Coronary artery (tissue), 2 donors: ENCODE data around the gene PPP1R37.

Experiments
- DNase-seq: peaks from one replicate; pipeline ENCODE4 v3.0.0-alpha.2; 2017; ENCODE audit warnings: low spot score
- H3K27ac ChIP-seq, 2 donors: fragments of 200-600 bp; sonication (generic); one replicate each; pipeline ENCODE4 v1.5.1; 2016 to 2019
- H3K4me3 ChIP-seq: fragments of 200-600 bp; sonication (generic); 2 replicates; pipeline ENCODE4 v1.5.1; 2016; ENCODE audit warnings: mild to moderate bottlenecking, moderate library complexity
- TF ChIP-seq, protein P1 (sequence below): fragments of 200-600 bp; sonication (generic); IDR thresholded peaks from one replicate; pipeline ENCODE4 v1.5.1; 2019; ENCODE audit warnings: antibody characterized with exemption

The PPP1R37 gene

DNA sequence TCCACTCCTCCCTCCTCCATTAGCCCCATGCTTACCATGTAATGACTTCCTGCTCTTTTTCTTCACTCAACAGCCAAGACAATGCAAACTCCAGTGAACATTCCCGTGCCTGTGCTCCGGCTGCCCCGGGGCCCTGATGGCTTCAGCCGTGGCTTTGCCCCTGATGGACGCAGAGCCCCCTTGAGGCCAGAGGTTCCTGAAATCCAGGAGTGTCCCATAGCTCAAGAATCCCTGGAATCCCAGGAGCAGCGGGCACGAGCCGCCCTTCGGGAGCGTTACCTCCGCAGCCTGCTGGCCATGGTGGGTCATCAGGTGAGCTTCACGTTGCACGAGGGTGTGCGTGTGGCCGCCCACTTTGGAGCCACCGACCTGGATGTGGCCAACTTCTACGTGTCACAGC, 2.9 kb upstream of the PPP1R37 start:
- DNase-seq = no peak

DNA sequence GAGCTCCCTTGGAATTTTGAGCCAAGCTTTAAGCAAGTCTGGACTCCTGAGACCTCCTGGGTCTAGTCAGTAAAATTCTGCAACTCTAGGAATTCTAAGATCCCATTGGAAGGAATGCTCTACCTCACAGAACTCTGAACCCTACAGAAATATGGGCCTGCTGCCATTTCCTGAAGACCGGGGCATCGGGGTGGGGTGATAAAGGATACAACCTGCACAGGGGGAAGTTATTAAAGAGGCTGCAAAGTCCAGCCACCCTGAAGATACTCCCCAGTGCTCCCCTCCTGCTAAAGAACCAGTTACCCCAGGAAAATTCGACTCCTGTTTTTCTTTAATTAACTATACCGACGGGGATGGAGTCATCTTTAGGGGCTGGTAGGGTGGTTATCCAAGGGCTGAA, 2.4 kb upstream of the PPP1R37 start:
- no peak for DNase-seq
- H3K4me3 ChIP-seq = peak overlapping the region; percentile 85
- peak overlapping the region; percentile 13 to 64 for H3K27ac ChIP-seq
- TF ChIP-seq, protein P1, sequence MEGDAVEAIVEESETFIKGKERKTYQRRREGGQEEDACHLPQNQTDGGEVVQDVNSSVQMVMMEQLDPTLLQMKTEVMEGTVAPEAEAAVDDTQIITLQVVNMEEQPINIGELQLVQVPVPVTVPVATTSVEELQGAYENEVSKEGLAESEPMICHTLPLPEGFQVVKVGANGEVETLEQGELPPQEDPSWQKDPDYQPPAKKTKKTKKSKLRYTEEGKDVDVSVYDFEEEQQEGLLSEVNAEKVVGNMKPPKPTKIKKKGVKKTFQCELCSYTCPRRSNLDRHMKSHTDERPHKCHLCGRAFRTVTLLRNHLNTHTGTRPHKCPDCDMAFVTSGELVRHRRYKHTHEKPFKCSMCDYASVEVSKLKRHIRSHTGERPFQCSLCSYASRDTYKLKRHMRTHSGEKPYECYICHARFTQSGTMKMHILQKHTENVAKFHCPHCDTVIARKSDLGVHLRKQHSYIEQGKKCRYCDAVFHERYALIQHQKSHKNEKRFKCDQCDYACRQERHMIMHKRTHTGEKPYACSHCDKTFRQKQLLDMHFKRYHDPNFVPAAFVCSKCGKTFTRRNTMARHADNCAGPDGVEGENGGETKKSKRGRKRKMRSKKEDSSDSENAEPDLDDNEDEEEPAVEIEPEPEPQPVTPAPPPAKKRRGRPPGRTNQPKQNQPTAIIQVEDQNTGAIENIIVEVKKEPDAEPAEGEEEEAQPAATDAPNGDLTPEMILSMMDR = no peak

More for the DNA sequence above, 2.9 kb upstream of the PPP1R37 start:
- TF ChIP-seq, protein P1 = no peak
- Histone ChIP-seq H3K27ac (no peak overlapping the region), H3K4me3 (no peak overlapping the region)

DNA sequence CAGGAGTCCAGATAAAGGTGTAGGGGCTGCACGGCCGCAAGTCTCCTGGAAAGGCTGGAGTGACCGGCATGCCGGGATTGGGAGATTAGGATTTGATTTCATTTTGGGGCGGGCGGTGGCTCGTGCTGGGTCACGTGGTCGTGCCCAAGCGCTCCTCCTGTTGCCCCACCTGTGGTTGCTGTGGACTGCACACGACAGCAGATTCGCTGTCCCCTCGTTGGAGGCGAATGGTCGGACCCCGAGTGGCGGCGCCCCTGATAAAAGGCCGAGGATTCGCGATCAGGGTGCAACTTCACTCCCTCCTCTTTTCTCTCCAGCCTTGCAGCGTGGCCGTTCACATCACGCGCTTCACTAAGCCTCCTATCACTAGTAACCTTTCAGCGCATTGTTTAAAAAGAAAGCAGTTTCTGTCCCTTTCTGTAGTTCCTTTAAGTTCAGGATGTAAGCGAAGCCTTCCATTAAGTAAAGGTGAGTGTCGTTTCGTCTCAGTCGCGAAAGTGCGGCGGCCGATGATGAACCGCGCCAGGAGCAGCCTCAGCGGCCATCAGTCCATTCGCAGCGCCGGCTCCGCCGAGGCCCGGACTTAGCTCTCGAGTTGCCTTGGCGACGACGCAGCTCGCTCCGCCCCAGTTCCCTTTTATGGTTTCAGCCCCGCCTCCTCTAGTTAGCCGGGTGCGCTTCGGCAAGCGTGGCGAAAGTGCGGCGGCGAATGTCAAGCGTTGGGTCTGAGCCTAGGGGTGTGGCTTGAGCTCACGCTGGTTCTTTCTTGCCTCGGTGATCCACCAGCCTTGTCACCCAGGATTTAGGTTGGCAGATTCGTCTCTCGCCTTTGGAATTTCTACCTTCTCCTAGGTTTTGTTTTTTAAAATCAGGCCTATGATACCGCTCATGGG, 1.7 kb upstream of the PPP1R37 start:
- TF ChIP-seq, protein P1 = no peak
- DNase-seq = peak; percentile 98
- Histone ChIP-seq H3K27ac (peak overlapping the region; percentile 69 to 89), H3K4me3 (peak overlapping the region; percentile 85)

DNA sequence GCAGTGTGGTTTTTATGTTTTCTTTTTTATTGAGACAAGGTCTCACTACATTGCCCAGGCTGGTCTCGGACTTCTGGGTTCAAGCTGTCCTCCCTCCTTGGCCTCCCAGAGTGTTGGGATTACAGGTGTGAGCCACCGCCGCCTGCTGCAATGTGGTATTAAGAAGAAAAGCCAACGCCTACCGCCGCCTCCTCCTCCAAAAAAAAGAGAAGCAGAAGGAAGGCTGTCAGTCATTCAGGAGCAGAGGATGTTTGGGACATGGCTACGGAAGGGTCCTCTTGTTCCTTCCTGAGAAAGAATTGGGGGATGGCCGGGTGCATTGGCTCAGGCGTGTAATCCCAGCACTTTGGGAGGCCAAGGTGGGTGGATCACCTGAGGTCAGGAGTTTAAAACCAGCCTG, 1.2 kb downstream of the PPP1R37 start:
- Histone ChIP-seq H3K27ac (no peak overlapping the region), H3K4me3 (peak overlapping the region; percentile 85)
- TF ChIP-seq, protein P1 = no peak
- no peak for DNase-seq

DNA sequence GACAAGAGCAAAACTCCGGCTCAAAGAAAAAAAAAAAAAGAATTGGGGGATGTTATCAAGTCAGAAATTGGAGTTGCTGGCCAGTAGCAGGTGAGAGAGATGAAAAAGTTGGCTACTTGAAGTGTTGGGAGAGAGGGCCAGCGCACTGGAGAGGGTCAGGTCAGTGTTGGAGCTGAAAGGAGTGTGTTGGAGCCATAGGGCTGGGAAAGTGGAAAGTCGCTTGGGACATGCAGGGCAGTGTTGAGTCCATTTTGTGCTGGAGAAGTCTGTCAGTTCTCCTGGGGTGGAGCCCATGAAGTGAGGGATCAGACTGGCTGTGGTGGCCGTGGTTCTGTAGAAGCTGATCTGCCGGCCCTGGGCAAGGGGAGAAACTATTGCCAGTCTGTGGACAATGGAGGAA, 1.7 kb downstream of the PPP1R37 start:
- TF ChIP-seq, protein P1 = no peak
- no peak for DNase-seq
- no peak overlapping the region for H3K27ac ChIP-seq
- H3K4me3 ChIP-seq = no peak overlapping the region

DNA sequence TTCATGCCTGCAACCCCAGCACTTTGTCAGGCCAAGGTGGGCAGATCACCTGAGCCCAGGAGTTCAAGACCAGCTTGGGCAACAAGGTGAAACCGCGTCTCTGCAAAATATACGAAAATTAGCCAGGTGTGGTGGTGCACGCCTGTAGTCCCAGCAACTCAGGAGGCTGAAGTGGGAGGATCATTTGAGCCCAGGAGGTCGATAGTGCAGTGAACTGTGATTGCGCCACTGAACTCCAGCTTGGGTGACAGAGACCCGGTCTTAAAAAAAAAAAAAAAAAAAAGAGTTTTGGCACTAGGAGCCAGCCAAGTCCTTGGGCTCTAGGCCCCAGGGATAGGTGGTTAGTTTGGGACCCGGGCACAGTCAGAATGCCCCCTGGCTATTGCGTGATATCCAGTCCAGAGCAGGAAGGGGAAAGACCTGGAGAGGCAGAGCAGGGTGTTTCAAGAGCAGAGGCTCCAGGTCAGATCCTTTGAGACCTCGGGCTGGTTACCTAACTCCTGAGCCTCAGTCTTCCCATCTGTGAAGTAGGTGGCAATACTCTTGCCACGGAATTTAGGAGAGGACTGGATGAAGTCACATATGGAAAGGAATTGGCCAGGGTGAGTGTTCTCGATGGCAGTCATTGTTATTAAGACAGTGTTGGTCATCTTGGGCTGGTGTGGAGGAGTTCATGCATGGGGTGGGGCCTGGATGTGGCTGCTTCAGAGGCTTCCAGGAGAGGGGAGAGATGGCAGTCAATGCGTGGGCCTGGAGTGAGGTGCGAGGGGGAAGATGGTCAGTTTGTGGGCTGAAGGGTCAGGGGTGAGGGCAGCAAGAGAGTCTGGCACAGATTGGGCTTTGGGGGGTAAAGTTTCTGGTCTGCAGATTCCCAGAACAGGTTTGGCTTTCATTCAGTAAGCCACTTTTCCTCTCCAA, 2.8 kb downstream of the PPP1R37 start:
- TF ChIP-seq, protein P1 = no peak
- no peak for DNase-seq
- H3K4me3 ChIP-seq = no peak overlapping the region
- no peak overlapping the region for H3K27ac ChIP-seq
